ENCODE data around the gene BMPR1B. TPM values are rescaled to one million over a fixed set of nuclear protein-coding genes. Genes with fewer than 3 reads are reported as not detected.
A peak's percentile ranks its signal among the peaks of the same experiment; 100 is the strongest.
"Not testable (repeated sequence)": the region's sequence is repeated elsewhere in the genome, so short reads cannot be mapped to it uniquely, and the experiment has no call there.

The BMPR1B gene
- total and polyA plus RNA-seq, 2 donors from 2014 or later: 4.1 to 5.5 TPM

GRCh38 chr4:94827481-94828110, 69.8 kb downstream of the BMPR1B start:
- H3K36me3 ChIP-seq (ENCODE audit: control insufficient read depth in 2 of 3, insufficient read depth in 3 of 3, low read length in 3 of 3): no peaks in the 10 kb centered on the region
- H3K9me3 ChIP-seq (ENCODE audit: control insufficient read depth in 2 of 3, insufficient read depth in 1 of 3, low read length in 3 of 3): no peaks in the 10 kb centered on the region
- TF ChIP-seq CTCF (IDR thresholded peaks at IDR 0.05; ENCODE audit: borderline replicate concordance, extremely low read depth, insufficient read depth): no peak
- intact Hi-C loops (cut with DNase I): no loop called here
- H3K27ac ChIP-seq (ENCODE audit: low read depth in 2 of 2, low read length in 2 of 2): no peak overlapping the region
- H3K27me3 ChIP-seq (ENCODE audit: control insufficient read depth, insufficient read depth, low read length): no peaks in the 10 kb centered on the region
- no peak for FAIRE-seq
- no peak for DNase-seq
- H3K9ac ChIP-seq (ENCODE audit: low read length in 3 of 3): no peak overlapping the region
- H3K4me1 ChIP-seq (ENCODE audit: control insufficient read depth in 2 of 3, insufficient read depth in 2 of 3, low read depth in 1 of 3, low read length in 3 of 3): no peaks in the 10 kb centered on the region
- H3K4me3 ChIP-seq (ENCODE audit: low read length in 3 of 3): no peak overlapping the region

- H3K36me3 ChIP-seq (ENCODE audit: control insufficient read depth in 2 of 3, insufficient read depth in 3 of 3, low read length in 3 of 3): no peaks in the 10 kb centered on the region
- DNase-seq: no peak
- no peak overlapping the region for H3K27ac ChIP-seq (ENCODE audit: low read depth in 2 of 2, low read length in 2 of 2)
- no peak overlapping the region for H3K4me3 ChIP-seq (ENCODE audit: low read length in 3 of 3)
- H3K9me3 ChIP-seq (ENCODE audit: control insufficient read depth in 2 of 3, insufficient read depth in 1 of 3, low read length in 3 of 3): no peaks in the 10 kb centered on the region
- H3K4me1 ChIP-seq (ENCODE audit: control insufficient read depth in 2 of 3, insufficient read depth in 2 of 3, low read depth in 1 of 3, low read length in 3 of 3): no peaks in the 10 kb centered on the region
- H3K9ac ChIP-seq (ENCODE audit: low read length in 3 of 3): no peak overlapping the region
- intact Hi-C loops (cut with DNase I): no loop called here
- H3K27me3 ChIP-seq (ENCODE audit: control insufficient read depth, insufficient read depth, low read length): no peaks in the 10 kb centered on the region
- no peak for TF ChIP-seq CTCF (IDR thresholded peaks at IDR 0.05; ENCODE audit: borderline replicate concordance, extremely low read depth, insufficient read depth)
- FAIRE-seq: no peak
These were observed 71.1 kb downstream of the BMPR1B start for GRCh38 chr4:94828882-94829281.

GRCh38 chr4:94831607-94832006, 73.9 kb downstream of the BMPR1B start:
- Histone ChIP-seq H3K9me3 (ENCODE audit: control insufficient read depth in 2 of 3, insufficient read depth in 1 of 3, low read length in 3 of 3) (no peaks in the 10 kb centered on the region), H3K9ac (ENCODE audit: low read length in 3 of 3) (no peak overlapping the region), H3K27ac (ENCODE audit: low read depth in 2 of 2, low read length in 2 of 2) (no peak overlapping the region), H3K36me3 (ENCODE audit: control insufficient read depth in 2 of 3, insufficient read depth in 3 of 3, low read length in 3 of 3) (no peaks in the 10 kb centered on the region), H3K4me1 (ENCODE audit: control insufficient read depth in 2 of 3, insufficient read depth in 2 of 3, low read depth in 1 of 3, low read length in 3 of 3) (no peaks in the 10 kb centered on the region), H3K27me3 (ENCODE audit: control insufficient read depth, insufficient read depth, low read length) (no peaks in the 10 kb centered on the region), H3K4me3 (ENCODE audit: low read length in 3 of 3) (no peak overlapping the region)
- no peak for DNase-seq
- no peak for FAIRE-seq
- intact Hi-C loops (cut with DNase I): no loop called here
- TF ChIP-seq CTCF (IDR thresholded peaks at IDR 0.05; ENCODE audit: borderline replicate concordance, extremely low read depth, insufficient read depth): no peak

GRCh38 chr4:94832329-94832728, 74.6 kb downstream of the BMPR1B start:
- FAIRE-seq; H3K27ac ChIP-seq (ENCODE audit: low read depth in 2 of 2, low read length in 2 of 2); intact Hi-C loops (cut with DNase I); H3K4me3 ChIP-seq (ENCODE audit: low read length in 3 of 3); H3K9me3 ChIP-seq (ENCODE audit: control insufficient read depth in 2 of 3, insufficient read depth in 1 of 3, low read length in 3 of 3); H3K27me3 ChIP-seq (ENCODE audit: control insufficient read depth, insufficient read depth, low read length); H3K4me1 ChIP-seq (ENCODE audit: control insufficient read depth in 2 of 3, insufficient read depth in 2 of 3, low read depth in 1 of 3, low read length in 3 of 3); H3K36me3 ChIP-seq (ENCODE audit: control insufficient read depth in 2 of 3, insufficient read depth in 3 of 3, low read length in 3 of 3); H3K9ac ChIP-seq (ENCODE audit: low read length in 3 of 3): not testable (repeated sequence)
- DNase-seq: peak in 3 of 5 donors; percentile 19 to 43 (median 35)

All from kidney (tissue), 14 donors.